Epithelial cell of esophagus (primary cell): ENCODE results near the gene EFNA3.

ENCODE experiments used
- DNase-seq: peaks from one replicate; pipeline ENCODE4 v3.0.0; 2010; ENCODE audit warnings: low read depth
- H3K4me3 ChIP-seq: 2 replicates; pipeline ENCODE4 v1.5.1; 2011; ENCODE audit warnings: mild to moderate bottlenecking, low read length, control low read depth
- TF ChIP-seq, protein P1 (sequence below): IDR thresholded peaks from 2 replicates; pipeline ENCODE4 v1.5.1; 2011; ENCODE audit warnings: low read depth, mild to moderate bottlenecking, low read length, control low read depth, inconsistent platforms; ENCODE audit not compliant: insufficient read depth; ENCODE audit errors: missing control alignments

The EFNA3 gene

DNA sequence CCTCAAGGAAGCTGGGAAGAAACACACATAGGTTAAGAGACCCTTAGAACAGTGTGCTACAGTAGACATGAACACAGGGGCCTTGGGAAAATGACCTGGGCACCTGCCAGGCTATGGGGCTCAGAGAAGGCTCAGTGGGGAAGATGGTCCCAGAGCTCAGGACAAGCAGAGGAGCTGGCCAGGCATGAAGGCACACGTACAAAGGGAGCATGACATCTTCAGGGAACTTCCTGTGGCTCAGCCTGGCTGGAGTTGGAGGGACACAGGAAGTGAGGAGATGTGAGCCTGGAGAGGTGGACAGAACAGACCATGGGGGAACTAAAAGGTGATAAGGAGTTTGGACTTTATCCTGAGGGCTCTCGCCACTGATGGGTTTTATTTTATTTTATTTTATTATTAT, 53.2 kb downstream of the EFNA3 start:
- no peak for DNase-seq
- TF ChIP-seq, protein P1, sequence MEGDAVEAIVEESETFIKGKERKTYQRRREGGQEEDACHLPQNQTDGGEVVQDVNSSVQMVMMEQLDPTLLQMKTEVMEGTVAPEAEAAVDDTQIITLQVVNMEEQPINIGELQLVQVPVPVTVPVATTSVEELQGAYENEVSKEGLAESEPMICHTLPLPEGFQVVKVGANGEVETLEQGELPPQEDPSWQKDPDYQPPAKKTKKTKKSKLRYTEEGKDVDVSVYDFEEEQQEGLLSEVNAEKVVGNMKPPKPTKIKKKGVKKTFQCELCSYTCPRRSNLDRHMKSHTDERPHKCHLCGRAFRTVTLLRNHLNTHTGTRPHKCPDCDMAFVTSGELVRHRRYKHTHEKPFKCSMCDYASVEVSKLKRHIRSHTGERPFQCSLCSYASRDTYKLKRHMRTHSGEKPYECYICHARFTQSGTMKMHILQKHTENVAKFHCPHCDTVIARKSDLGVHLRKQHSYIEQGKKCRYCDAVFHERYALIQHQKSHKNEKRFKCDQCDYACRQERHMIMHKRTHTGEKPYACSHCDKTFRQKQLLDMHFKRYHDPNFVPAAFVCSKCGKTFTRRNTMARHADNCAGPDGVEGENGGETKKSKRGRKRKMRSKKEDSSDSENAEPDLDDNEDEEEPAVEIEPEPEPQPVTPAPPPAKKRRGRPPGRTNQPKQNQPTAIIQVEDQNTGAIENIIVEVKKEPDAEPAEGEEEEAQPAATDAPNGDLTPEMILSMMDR = no peak
- H3K4me3 ChIP-seq = no peak overlapping the region

DNA sequence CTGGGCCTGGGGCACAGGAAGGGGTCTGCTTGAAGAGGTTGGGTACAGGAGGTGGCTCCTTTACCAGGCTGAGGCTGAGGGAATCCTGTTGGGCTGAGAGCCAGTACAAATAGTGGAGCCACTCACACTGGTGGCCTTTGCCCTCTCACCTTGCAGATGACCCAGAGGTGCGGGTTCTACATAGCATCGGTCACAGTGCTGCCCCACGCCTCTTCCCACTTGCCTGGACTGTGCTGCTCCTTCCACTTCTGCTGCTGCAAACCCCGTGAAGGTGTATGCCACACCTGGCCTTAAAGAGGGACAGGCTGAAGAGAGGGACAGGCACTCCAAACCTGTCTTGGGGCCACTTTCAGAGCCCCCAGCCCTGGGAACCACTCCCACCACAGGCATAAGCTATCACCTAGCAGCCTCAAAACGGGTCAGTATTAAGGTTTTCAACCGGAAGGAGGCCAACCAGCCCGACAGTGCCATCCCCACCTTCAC, 55.2 kb downstream of the EFNA3 start:
- no peak for DNase-seq
- TF ChIP-seq, protein P1 = no peak
- H3K4me3 ChIP-seq = no peak overlapping the region

DNA sequence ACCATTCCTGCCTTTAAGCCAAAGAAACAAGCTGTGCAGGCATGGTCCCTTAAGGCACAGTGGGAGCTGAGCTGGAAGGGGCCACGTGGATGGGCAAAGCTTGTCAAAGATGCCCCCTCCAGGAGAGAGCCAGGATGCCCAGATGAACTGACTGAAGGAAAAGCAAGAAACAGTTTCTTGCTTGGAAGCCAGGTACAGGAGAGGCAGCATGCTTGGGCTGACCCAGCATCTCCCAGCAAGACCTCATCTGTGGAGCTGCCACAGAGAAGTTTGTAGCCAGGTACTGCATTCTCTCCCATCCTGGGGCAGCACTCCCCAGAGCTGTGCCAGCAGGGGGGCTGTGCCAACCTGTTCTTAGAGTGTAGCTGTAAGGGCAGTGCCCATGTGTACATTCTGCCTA, 55.7 kb downstream of the EFNA3 start:
- peak overlapping the region; percentile 81 for H3K4me3 ChIP-seq
- TF ChIP-seq, protein P1 = peak; percentile 8
- peak; percentile 42 for DNase-seq

DNA sequence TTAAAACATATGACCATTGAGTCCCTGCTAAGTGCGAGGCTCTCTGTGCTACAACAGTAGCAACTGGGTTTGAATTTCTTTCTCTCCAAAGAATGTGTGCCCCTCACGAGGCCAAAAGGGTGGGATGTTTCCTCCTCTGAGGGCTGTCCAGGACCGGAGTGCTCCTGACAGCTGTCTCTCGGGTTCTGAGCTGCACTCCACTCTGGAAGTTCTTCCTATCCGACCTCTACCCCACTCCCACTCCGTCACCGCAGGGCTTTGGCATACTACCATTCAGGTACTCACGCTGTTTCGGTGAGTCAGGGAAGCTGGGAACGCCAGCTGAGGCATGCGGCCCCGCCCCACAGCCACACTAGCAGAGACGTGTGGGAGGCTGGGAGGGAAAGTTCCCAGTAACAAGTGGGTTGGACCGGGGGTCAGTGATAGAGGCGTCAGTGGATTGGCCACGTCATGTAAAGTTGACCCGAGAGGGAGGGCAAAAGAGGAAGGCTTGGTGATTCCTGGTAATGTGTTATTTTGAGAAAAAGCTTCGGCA, 56.3 kb downstream of the EFNA3 start:
- peak overlapping the region; percentile 81 for H3K4me3 ChIP-seq
- peak; percentile 100 for DNase-seq
- TF ChIP-seq, protein P1 = no peak

DNA sequence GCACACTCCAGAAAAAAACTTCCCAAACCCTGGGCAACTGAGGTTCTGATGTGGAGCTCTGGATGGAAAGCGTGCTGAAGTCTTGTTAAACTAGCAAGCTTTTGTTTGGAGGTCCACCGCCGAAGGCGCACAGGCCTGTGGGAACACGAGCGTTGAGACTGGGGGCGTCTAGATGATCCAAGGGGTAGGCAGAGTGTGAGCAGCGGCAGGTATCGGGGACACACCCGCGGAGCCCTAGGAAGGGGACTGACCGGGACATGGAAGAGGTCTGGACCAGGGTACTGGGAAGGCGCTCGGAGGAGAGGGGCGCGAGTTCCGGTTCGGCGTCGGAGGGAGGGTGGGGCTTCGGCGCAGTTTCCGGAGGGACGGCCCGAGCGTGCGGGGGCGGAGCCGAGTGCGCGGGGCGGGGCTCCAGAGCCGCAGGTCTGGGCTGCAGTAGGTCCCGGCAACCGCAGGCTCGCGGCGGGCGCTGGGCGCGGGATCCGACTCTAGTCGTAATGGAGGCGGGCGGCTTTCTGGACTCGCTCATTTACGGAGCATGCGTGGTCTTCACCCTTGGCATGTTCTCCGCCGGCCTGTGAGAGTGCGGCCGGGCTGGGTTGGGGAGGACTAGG, 56.9 kb downstream of the EFNA3 start, which contains the start of gene SLC50A1:
Gene SLC50A1, plus strand, starts transcription at position 438 of the 614 bp plus-strand sequence. Its CDS starts 60 bp downstream, at position 498.
- TF ChIP-seq, protein P1 = peak; percentile 26
- H3K4me3 ChIP-seq = peak within 1 kb of the TSS; percentile 81
- peak; percentile 96 for DNase-seq

DNA sequence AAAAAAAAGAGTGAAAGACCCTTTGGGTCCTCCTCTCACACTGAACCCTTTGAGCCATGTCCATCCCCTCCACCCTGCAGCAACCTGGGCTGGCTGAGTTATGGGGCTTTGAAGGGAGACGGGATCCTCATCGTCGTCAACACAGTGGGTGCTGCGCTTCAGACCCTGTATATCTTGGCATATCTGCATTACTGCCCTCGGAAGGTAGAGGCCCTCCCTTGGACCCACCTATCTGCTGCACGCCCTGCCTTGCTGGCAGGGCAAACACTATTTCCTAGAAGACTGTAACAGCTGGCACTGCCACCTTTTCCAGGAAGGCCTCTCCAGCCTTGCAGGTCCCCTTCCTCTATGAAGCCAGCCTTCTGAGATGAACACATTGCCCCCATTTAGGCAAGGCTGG, 58.1 kb downstream of the EFNA3 start:
- TF ChIP-seq, protein P1 = no peak
- DNase-seq = no peak
- H3K4me3 ChIP-seq = peak overlapping the region; percentile 81
